Measurements from ENCODE around the gene ASMT.

DNA sequence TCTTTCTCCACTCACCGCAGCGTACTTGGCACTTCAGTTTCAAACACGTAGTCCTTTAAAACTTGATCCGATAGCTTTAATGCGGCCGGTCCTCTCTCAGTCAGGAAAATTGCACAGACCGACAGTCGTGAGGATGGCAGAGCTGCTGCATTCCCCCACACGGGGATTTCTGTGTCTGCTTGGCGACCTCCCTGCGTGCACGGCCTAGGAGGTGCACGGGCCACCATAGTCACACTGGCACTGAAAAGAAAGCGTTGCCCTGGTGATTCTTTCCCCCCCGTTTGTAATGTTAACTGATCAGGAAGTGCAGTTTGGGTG lies 13.1 kb upstream of the ASMT start:
- TF ChIP-seq CTCF (IDR thresholded peaks at IDR 0.05) (no peak), POLR2AphosphoS5 (IDR thresholded peaks at IDR 0.05) (no peak), POLR2A (IDR thresholded peaks at IDR 0.05) (no peak)
